HPDE6-E6E7 (cell line): Measurements from ENCODE around the gene ACOT7.

Experiments used
- DNase-seq: peaks from one replicate; pipeline ENCODE4 v3.0.0; 2011; ENCODE audit warnings: missing footprints; ENCODE audit errors: extremely low spot score

ACOT7 gene

DNA sequence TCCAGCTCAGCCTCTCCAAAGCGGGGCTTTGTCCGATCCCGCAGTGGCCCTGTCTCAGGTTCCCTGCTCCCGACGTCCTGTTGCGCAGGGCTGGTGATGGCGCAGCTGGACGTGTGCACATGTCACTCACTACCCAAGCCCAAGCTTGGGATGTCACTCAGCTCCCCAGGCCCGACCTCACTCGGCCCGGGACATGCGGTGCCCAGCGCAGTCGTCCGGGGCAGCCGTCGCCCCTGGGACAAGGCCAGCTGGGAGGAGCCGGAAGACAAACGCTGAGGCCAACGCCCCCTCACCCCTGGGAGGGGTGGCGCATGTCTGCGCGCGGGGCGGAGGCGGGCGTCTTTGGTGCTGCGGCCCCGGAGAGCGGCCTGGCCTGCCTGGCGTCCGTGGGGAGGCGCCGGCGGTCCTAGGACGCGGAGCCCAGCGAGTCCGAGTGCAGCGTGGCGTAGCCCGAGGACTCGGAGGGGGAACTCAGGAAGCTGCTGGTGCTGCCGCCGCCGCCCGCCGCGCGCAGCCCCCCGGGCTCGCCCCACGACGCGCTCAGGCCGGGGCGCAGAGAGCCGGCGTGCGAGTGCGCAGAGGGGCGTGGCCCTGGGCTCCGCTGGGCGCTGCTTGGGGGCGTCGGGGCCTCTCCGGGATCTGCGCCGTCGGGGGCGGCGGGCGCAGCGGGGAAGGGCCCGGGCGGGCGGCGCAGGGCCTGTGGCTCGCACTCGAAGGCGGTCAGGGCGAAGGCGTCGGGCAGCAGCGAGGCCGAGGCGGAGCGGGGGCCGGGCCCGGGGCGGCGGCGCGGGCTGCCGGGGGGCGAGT is 144.4 kb downstream of the ACOT7 start:
- no peak for DNase-seq

DNA sequence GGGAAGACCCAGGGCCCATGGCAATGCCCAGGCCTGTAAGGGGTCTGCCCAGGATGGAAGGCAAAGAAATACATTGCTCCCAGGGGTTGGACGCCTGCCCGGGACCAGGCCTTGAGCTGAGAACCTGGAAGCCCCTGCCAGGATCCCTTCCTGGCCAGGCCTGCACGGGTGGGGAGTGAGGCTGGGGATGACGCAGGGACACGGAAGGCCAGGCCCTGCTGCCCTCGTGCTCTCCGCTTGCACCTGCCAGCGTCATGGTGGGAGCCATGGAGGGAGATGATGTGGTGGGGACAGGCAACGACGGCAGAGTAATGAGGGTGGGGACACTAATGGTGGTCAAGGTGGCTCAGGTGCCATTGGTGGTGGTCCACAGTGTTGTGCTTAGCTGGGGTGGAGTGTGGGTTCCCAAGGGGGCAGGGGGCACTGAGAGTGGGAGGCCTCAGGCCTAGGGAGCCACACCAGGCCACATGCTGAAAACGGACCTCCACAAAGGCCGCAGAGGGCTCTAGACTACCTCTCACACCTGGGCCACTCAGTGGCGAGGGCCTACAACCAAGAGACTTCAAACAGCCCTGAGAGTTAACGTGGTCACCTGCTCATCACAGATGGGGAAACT is 145.3 kb downstream of the ACOT7 start:
- DNase-seq = no peak

DNA sequence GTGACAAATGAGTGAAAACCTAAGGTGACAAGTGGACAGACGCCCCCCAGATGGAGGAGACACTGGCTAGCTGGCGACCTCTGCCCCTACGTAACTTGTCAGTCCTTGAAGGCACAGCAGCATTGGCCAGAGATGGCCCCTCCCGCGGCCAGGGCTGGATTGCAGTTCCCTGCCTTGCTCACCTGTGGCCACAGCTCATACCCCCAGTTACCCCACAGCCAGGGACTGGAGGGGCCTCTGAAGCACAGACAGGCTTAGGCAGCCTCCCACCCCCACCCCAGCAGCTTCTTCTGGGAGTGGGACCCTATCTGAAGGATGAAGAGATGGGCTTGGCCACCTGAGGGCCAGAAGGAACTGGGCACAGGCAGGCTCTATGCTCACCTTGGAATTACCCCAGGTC is 145.9 kb downstream of the ACOT7 start:
- no peak for DNase-seq

DNA sequence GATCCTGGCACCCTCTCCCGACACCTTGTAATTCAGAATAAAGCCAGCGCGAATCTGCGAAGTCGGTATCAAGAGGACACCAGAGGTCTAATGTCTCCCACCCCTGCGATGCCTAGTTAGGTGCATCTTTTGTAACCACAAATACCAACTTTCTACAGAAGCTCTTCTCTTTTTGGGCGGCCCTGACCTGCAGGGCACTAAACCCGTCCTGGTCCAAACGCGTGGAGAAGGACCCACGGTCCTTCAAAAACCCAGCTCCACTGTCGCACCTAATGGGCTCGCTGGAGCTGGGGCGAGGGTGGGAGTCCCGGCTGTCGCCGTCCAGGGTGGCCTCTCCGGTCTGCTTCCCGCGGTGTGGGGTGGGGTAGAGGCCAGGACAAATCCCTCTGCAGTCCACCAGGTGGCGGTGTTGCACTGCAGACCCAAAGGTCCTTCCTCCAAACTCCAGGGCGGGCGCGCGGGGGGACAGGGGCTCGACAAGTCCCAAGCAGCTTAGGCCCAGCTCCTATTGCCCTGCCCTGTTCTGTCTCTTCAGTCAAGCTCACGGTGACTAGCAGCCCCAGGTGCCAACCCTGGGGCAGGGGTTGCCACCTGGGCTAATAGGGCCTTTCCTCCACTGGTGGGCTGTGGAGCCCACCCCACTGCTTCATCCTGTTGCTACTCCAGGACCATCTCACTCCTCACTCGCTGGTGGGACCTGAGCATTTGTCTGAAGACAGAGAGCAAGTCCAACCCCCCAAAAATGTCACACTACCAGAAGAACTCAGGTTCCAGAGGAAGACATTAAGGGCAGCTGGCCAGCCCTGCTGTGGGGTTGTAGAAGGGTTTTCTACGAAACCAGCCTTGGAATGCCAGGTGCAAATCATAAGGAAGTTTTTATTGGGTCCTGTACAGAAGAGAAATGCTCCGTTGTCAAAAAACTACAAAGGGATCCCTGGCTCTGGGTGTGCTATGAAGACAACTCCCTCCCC is 146.8 kb downstream of the ACOT7 start:
- DNase-seq = peak; percentile 81

DNA sequence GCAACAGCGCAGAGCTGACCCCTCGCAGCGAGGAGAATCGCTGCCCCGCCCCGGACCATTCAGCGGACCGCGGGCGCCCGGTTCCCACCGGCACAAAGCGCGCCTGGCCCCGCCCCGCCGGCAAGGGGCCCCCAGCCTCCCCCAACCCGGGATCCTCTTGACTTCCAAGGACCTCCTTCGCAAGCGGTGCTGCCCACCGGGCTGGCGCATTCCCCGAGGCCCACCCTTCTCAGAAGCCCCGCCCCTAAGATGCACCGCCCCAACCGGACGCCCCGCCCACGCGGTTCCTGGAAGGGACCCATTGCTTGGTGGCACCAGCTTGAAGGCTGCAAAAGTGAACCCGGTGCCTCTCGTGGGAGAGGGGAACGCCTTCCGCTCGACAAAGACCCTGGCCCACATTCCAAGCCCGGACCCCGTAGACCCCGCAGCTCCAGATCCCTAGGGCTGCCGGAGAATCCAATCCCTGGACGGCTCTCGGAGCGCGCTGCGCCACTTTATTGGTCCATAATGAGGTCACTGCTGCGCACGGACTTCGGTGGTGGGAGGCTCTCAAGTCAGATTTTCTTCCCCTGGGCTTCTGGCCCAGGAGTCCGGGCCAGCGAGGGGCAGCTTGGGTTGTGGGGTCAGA is 147.6 kb downstream of the ACOT7 start:
- DNase-seq = no peak

DNA sequence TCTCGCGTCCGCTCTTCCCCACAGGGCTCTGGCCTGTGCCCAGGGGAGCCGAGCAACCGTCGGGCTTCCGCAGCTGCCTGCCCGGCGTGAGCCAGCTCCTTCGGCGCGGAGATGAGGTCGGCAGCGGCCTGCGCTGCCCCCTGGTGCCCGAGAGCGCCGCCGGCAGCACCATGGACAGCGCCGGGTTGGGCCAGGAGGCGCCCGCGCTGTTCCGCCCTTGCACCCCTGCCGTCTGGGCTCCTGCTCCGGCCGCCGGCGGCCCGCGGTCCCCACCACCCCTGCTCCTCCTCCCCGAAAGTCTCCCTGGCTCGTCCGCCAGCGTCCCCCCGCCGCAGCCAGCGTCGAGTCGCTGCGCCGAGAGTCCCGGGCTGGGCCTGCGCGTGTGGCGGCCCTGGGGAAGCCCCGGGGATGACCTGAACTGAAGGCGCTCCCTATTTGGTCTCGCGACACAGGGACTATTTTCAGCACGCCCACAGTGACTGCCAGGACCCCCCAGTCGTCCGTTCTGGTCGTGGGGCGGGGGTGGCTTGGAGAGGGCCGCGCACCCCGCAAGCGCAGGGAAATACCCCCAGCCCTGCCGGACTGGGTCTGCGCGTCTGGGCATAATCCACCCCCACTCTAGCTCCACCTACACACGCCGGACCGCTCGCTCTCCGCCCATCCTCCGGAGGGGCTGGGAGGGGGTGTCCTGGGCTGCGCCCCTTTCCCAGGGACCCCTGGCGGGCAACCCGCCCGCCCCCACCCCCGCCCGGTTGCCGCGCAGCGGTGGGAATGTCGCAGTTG is 148.3 kb downstream of the ACOT7 start:
- DNase-seq = peak; percentile 80

DNA sequence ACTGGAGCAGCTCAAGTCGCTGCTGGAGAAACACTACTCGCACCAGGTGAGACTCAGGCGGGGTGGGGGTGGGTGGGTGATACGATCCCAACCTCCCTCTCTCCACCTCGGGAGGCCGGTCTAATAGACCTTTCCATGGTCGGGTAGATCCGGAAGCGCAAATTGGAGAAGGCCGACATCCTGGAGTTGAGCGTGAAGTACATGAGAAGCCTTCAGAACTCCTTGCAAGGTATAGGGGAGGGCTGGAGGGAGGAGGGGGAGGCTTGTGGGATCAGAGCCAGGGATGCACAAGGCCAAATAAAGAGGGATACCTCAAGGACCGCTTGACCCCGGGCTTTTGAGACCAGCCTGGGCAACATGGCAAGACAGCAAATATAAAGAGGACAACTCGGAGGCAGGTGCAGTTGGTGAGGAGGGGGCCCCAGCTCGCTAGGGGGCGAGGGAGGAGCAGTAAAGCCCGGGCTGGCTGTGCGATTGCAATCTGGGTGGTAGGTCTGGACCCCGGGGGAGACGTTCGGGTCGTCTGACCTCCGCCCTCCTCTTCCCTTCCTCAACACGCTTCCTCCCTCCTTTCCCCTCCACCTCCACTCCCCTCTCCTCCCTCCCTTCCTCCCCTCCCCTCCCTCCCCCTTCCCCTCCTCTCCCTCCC is 149.0 kb downstream of the ACOT7 start:
- DNase-seq = no peak

DNA sequence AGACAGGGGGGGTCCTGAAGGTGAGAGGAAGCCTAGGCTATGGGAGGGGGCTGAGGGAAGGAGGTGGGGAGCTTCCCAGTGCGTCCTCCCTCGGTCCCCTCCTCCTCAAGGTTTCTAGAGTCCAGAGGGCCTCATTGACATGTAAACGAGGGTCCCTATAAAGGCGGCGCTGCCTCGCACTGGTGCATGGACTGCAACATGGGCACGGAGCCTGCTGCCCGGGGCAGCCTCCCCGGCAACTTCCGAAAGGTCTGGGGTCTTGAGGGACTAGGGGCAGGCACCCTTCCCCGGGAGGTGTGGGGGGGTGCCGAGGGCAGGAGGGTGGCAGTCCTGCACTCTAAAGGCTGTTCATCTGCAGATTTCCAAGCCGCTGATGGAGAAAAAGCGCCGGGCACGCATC is 149.6 kb downstream of the ACOT7 start, which contains the start of gene HES3:
Gene HES3, plus strand, starts transcription at position 187 of the 400 bp plus-strand sequence. Its CDS starts 187 bp downstream, at position 374.
- no peak for DNase-seq

DNA sequence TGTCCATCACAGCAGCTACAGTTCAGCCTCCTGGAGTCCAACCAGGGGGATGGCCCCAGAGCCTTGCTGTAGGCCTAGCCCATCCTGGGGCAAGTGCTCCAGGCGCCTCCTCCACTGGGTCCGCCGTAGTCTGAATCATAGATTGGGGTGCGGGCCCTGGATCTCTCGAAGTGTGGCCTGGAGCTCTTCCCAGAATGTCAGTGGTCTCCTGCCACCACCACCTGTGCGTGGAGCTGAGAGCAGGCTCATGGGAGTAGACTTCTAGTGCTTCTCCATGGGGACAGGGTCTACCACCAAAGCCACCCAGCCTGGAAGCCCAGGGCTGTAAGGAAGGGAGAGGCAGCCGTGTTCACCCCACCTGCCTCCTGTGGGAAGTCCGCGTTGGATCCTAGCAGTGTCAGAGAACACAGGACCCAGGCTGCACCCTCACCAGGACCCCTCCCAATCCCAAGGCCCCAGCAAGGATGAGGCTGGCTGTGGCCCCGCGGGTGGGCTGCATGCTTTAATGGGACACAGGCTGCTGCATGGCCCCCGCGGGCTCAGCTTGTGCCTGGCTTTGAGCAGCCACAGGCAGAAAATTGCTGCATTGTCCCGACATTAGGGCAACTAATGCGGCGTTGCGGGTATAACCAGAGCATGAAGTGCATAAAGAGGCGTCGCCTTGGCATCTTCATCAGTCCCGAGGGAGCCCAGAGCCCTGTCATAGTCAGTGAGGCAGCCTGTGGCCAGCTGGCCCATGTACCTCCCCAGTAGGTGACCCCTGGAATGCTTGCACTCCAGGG is 150.3 kb downstream of the ACOT7 start:
- no peak for DNase-seq

DNA sequence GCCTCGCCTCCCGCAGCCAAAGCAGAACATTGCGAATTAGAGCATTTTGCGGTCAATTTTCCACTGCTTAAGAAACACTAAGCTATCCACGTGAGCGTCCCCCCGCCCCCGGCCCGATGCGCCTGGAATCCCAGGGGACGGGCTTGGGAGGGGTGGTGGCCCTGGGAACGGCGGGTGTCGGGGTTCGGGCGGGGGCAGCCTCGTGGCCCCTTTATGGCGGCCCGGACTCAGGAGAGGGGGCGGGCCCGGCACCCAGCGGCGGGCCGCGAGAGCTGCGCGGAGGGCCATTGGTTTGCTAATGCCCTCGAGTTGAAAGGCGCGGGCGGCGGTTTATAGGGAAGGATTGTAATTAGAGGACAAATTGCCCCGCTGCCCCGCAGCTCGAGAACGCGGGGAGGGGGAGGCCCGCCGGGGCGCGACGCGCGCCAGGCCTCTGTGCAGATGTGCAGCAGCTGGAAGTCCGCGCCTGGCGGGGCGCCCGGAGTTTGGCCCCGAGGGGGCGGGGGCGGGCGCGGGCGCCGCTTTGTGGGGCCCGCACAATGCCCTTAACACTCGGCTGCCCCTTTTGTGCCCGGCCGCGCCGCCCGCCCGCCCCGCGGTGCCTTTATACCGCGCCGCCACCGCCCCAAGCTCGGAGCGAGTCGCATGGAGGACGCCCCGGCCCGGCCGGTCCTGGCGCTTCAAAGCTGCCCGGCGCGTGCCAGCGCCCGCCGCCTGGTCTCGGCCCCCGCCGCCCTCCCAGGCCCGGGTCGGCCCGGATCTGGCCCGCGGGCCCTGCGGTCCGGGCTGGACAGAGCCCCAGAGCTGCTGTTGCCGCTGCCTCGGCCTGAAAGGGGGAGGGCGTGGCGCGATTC is 151.5 kb downstream of the ACOT7 start:
- DNase-seq = no peak

DNA sequence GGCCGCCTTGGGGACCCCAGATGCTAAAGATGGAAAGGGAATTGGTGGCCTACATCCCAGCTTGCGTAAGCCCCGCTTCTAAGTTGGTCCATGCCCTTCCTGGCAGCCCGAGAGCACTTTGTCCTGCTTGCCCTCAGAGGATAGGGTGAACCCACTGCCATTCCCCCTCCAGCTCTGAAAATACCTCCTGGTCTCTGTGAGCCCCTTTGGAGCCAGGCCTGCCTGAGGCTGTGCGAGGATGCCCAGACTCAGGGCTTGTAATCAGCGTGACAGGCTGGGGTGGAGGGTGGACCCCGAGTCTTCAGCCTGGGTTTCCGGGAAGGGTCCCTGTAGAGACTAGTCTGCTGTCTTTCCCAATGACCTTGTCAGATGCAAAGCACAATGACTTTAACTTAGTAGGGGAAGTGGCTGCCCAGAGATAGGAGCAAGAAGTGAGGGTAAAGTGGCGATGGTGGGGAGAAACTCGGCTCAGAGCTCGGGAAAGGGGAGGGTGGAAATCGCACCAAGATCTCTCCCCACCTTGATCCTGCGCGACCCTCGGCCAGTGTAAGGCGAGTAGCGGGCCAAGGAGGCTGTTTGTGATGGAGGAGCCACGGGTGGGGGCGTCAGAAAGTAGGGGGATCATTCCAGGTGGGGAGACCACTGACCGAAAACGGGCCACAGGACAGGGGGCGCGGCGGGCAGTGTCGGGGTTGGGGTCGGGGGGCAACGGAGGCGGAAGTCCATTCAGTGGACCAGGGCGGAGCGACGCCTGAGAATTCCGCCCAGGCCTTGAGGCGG is 152.3 kb downstream of the ACOT7 start:
- DNase-seq = no peak

DNA sequence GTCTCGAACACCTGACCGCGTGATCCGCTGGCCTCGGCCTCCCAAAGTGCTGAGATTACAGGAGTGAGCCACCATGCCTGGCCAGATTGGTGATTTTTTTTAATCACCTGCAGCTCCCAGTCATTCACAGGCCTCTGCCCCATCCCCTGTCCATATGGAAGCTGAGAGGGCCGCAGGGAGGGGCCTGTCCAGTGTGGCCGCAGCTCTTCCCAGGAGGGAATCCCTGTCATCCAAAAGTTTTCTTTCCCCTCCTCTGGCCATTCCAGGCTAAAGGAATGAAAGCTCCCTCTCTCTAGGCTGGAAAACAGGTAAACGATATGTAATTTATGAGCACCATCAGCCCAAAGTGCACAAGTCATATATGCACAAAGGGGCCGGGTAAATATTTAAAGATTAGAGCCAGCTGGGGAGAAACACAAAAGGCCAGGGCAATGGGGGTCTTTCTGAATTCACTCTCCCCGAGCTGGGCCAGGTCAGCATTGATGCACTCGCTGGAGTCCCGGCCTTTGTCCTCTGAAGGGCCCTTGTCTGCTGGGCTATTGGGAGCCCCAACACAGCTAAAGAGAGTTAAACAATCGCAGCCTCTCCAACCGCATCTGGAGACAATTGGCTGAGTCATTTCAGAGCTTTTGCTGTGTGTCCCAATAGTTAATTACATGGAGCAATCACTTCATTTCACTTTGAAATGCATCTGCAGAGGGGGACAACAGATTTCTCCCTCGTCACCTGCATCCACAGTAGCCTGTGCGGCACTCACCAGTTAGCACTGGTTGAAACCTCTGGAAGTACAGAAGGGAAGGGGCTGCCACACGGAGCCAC is 153.4 kb downstream of the ACOT7 start:
- no peak for DNase-seq

DNA sequence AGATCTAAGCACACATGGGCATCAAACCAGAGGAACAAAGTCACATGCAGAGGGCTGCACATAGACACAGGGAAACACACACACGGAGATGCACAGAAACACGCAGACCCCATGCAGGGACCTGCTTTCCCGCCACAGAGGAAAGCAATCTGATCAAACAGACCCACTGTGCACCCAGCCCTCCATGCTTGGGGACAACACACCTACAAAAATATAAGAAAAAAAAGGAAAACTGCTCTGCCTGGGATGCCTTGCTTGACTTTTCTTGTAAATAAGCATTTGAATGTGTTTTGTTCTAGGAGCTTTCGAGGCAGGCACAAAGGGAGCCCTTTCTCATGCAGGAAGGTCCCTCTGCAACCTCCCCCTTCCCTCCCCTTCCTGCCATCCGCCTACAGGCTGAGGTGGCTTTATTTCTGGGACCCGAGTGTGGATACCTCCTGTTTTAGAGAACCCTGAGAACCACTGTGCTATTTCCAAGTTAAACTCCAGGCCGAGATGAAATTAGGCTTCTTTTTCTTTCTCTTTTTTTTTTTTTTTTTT is 154.3 kb downstream of the ACOT7 start:
- no peak for DNase-seq

DNA sequence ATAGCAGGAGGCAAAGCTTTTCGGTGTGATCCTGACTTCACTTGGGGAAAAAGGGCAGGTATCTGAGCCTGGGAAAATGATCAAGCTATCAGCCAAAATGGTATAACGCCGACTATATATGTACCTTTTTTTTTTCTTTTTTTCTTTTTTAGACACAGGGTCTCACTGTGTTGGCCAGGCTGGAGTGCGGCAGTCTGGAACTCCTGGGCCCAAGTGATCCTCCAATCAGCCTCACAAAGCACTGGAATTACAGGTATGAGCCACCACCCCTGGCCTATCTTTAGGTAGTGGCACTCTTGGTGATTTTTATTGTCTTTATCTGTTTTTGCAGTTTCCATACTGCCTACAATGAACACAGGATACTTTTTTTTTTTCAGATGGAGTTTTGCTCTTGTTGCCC is 156.5 kb downstream of the ACOT7 start:
- DNase-seq = no peak

DNA sequence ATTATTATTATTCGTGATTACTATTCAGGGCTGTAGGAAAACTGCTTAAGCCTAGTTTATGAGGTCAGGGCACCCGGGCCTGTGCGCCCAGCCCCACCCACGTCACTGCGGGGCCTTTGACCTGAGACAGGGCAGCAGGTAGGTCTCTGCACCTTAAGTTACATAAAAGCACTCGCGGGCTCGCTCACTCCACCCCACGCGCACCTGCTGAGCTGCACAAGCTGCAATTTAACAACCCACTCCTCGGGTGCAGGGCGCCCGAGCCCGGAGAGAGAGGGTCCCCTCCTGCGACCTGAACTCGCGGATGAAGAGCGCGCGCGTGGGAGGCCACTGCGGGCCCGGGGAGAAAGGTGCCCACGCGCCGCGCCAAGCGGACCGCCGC is 158.3 kb downstream of the ACOT7 start:
- no peak for DNase-seq

DNA sequence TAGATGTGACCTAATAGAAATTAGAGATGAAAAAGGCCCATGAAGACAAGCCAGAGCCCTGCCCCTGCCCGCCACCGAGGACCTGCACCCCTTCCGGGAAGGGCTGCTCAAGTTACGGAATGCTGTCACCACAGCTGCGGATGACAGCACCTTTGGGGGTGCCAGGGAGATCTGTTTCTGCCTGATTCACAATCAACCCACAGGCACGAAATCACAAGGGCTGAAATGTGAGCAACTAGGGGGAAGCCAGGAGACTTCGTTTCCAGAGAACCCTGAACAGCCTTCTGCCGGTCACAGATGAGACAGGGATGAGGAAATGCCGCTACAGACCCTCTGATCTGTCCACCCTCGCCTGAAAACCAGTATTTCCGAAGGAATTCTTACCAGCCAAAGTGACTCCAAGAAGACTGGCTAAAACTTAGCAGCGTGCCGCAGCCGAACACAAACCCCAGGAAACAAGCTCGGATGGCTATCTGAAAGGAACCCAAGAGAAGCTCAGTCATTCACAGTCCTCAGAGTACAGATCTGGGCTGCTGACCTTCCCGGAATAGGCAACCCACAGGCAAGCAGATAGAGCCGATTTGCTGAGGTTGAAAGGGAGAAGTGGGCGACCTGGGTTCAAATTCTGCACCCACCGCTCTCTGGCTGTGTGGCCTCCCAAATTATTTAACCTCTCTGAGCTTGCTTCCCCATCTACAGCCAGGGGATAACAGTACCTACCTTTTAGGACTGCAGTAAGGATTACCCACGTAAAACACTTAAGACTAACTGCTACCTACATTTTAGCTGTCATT is 158.9 kb downstream of the ACOT7 start:
- DNase-seq = no peak
